G401 (cell line): ENCODE data around the gene CLSTN1. TPM values are rescaled to one million over a fixed set of nuclear protein-coding genes. Genes with fewer than 3 reads are reported as not detected.
"Not testable (repeated sequence)": the region's sequence is repeated elsewhere in the genome, so short reads cannot be mapped to it uniquely, and the experiment has no call there.

Experiments
- DNase-seq: peaks from one replicate; pipeline ENCODE4 v3.0.0-alpha.2; 2015; ENCODE audit warnings: low spot score
- in situ Hi-C: cut with HindIII; loops from 2 replicates; pipeline ENCODE4 v1.10.0; 2016; ENCODE audit warnings: low sequenced_read_pairs, mixed read lengths
- total RNA-seq: library from RNA; depleted of rRNA; stranded (reverse); fragments of >200 nt; shearing (Covaris generic); gene quantifications from 2 replicates; pipeline ENCODE4 v1.2.3, GENCODE V29; 2014

CLSTN1 gene
- total RNA-seq, 1 experiment from 2014 or later = 175 TPM

DNA sequence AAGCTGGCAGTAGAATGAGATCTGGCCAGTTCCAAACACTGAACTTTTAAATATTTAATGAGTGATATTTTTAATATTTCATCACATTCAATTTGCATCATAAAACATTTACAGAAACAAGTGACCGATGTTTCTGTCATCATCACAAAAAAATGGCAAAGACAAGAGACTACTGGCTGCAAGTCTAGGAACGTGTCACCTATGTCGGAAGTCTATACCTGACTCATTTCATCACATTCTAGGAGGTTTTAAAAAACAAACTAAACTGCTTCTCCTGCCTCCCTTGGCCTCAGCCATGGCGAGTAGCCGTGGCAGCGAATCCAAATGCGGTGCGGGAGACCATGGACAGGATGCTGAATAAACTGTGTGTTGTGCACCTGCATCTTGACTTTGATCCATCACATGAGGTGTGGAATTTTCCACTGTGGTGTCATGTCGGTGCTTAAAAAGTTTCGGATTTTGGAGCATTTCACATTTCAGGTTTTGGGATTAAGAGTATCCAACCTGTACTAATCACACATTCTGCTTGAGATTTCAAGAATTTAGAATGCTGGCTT is 43.1 kb downstream of the CLSTN1 start:
- DNase-seq = peak; percentile 96
- in situ Hi-C loops = loop anchor here (25.0 kb wide), 1 partner anchor 118 kb away; the partner anchor contains the start of gene PIK3CD

- DNase-seq = peak; percentile 46
- in situ Hi-C loops = loop anchor here (25.0 kb wide), 1 partner anchor 117 kb away; the partner anchor contains the start of gene PIK3CD
These were observed 44.9 kb downstream of the CLSTN1 start for GRCh38 chr1:9778905-9779304.

DNA sequence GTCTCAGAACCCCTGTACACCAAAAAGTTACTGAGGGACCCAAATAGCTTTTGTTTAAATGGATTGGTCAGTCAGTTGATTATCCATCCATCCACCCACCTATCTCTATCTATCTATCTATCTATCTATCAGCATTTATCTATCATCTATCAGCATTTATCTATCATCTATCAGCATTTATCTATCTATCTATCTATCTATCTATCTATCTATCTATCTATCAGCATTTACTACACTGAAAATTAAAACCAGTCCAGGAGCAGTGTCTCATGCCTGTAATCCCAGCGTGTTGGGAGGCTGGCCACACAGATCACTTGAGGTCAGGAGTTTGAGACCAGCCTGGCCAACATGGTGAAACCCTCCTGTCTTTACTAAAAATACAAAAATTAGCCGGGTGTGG is 47.1 kb downstream of the CLSTN1 start:
- no peak for DNase-seq
- in situ Hi-C loops = loop anchor here (25.0 kb wide), 1 partner anchor 114 kb away; the partner anchor contains the start of gene PIK3CD

DNA sequence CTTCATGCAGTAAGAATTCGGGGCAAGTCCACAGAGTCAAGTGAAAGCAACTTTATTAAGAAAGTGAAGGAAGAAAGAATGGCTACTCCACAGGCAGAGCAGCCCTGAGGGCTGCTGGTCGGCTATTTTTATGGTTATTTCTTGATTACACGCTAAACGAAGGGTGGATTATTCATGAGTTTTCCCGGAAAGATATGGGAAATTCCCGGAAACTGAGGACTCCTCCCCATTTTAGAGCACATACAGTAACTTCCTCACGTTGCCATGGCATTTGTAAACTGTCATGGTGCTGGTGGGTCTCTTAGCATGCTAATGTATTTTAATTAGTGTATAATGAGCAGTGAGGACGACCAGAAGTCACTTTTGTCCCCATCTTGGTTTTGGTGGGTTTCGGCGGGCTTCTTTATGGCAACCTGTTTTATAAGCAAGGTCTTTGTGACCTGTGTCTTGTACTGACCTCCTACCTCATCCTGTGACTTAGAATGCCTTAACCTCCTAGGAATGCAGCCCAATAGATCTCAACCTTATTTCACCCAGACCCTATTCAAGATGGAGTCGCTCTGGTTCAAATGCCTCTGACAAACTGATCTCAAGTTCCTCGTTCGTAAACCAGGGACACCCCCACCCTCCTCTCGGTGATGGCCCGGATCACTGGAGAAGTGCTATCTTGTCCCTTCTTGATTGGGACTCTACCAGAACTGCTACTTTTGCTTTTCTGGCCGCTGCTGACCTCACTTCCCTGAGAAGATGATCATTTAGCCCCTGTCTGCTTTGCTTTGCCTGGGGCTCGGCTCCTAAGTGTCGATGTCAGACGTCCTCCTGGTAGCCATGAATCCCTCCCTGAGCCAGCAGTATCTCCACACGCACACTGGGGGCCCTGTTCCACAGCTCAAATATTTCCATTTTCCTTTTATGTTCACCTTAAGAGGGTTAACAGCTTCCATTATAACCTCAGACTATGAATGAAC is 48.8 kb downstream of the CLSTN1 start:
- no peak for DNase-seq
- in situ Hi-C loops = loop anchor here (25.0 kb wide), 1 partner anchor 113 kb away; the partner anchor contains the start of gene PIK3CD

DNA sequence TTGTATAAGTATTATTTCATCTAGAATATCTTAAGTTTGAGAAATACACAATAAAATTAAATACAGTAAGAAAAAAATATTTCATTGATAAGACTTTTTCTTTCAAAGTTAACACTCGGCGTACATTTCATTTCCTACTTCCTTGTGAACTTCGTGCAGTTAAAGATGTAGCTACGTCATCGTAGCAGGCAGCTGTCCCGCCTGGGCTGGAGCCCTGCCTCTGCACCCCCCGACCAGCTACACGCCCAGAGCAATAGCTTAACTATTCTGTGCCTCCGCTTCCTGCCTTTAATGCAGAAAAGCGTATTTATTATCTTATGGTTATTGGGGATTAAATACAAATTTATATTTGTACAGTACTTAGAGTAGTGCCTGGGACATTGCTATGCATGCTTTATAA is 53.5 kb downstream of the CLSTN1 start:
- DNase-seq = no peak
- in situ Hi-C loops = no loop called here

DNA sequence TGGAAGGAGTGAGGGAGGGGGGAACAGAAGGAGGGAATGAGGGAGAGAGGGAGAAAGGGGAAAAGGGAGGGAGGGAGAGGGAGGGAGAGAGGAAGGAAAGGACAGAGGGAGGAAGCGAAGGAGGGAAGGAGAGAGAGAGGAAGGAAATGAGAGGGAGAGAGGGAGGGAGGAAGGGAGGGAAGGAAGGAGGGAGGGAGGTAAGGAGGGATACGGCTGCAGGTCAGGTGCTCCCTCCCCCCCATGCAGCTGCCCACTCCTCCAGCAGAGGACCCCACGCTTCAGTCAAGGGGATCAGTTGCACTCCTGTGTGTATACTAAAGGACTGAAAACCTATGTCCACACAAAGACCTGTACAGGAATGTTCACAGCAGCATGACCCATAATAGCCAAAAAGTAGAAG is 54.8 kb downstream of the CLSTN1 start:
- in situ Hi-C loops = no loop called here
- no peak for DNase-seq

GRCh38 chr1:9767964-9768668 is 55.6 kb downstream of the CLSTN1 start:
- in situ Hi-C loops = no loop called here
- DNase-seq = no peak

DNA sequence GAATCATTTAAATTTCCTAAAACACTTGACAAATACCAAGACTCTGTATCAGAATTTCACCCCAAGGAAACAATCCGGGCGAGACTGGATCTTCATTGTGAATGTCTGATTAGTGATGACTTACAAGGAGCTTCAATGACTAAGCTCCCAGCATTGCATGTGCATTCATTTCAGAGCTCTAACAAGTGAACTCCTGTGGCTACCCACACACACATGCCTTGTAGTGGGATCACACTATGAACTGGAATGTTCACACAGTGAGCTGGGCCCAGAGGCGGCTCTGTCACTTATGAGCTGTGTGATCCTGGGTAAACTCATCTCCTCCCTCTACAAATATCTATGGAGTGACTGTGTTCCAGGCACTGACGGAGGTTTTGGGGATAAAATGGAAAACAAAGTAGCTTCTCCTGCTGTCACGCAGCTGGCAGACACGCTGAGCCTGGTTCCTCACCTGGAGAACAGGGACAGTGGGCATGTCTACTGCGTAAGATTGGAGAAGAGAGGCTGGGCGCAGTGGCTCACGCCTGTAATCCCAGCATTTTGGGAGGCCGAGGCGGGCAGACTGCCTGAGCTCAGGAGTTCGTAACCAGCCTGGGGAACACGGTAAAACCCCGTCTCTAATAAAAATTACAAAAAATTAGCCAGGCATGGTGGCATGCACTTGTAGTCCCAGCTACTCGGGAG is 56.9 kb downstream of the CLSTN1 start:
- no peak for DNase-seq

GRCh38 chr1:9764550-9764949 is 59.2 kb downstream of the CLSTN1 start:
- no peak for DNase-seq
- in situ Hi-C loops = no loop called here

More for the DNA sequence above, 56.9 kb downstream of the CLSTN1 start:
- in situ Hi-C loops = no loop called here

GRCh38 chr1:9763914-9764313 is 59.9 kb downstream of the CLSTN1 start:
- in situ Hi-C loops = no loop called here
- DNase-seq = no peak

GRCh38 chr1:9762446-9762845 is 61.3 kb downstream of the CLSTN1 start:
- DNase-seq, in situ Hi-C loops: not testable (repeated sequence)

DNA sequence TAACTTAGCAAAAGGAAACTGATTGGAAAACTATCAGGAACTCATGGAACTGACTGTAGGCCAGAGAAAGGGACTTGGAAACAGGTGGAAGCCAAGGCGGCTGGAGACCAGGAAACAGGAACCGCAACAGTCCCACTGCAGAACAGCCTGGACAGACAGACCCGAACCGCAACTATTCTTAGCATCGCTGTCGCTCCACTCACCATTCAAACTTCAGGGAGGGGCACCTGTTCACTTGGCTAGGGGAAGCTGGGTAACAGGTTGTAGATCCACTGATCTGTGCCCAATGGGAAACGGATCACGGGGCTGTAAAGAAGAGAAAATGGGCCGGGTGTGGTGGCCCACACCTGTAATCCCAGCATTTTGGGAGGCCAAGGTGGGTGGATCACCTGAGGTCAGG is 61.9 kb downstream of the CLSTN1 start:
- no peak for DNase-seq
- in situ Hi-C loops = no loop called here

- in situ Hi-C loops = no loop called here
- no peak for DNase-seq
These were observed 62.9 kb downstream of the CLSTN1 start for GRCh38 chr1:9760824-9761223.

DNA sequence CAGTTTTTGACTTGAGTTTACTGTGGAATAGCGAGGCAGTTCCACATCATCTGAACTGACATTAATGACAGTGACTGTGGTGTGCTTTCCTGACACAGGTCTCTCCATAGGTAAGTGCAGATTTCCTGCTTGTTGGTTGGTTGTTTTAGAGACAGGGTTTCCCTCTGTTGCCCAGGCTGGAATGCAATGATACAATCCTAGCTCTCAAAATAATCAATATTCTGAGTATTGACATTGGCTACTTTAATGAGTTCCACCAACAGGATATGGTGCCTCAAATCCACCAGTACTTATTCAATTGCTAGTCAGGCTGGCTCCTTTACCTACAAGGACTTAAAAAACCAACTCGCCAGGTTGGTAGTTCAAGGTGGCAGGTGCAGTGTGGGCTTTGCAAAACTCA is 63.8 kb downstream of the CLSTN1 start:
- DNase-seq = no peak
- in situ Hi-C loops = no loop called here

DNA sequence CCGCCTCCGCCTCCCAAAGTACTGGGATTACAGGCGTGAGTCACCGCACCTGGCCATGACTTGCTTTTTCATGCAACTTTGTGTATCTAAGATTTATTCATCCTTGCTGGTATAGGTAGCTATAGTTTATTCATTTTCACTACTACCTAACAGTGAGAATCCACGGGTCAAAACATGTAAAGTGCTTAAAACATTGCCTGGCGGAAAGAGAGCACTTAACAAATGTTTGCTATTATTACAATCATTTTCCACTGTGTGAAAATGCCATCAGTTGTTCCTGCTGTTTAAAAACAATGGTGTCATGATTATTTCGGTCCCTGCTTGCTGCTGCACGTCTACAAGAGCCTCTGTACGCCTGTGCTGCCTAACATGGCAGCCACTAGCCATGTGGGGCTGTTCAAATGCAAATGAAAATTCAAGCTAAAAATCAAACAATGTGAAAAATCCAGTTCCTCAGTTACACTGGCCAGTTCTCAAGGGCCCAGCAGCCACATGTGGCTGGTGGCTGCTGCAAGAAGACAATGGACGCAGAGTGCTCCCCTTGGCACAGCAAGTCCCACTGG is 65.1 kb downstream of the CLSTN1 start:
- DNase-seq = no peak
- in situ Hi-C loops = no loop called here

DNA sequence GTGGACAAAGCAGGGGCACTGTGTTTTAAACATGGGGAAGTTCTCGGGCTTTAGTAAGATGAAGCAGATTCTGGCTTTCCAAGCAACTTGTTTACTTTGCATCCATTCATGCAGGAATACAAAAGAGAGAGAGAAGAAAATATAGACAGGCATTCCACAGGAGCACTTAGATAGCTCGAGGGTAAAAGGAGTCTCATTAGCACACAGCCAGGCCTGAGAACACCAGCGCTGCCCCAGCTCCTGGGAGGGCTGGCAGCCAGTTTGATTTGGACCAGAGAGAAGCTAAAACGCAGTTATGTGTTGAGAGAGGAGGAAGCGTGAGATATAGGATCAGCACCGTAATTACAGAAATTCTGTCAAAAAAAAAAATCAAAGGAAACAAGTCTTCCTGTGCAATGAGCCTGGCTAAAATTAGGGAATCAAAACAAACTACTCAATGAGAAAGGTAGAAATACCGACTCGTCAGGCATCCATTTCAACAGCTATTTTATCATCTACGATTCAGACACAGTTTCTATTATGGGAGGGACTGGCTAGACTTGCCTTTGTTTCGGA is 68.2 kb downstream of the CLSTN1 start:
- DNase-seq = peak; percentile 83
- in situ Hi-C loops = no loop called here

DNA sequence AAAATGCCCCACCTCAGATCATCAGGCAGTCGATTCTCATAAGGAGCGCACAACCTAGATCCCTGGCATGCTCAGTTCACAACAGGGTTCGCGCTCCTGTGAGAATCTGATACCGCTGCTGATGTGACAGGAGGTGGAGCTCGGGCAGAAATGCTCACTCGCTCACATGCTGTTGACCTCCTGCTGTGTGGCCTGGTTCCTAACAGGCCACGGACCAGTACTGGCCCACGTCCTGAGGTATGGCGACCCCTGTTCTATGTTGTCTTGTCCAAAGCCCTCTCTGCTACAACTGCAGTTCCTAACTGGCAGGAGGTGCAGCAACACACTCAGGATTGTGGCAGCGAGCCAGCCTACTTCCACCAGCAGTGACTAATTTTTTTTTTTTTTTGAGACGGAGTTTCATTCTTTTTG is 70.6 kb downstream of the CLSTN1 start:
- in situ Hi-C loops = no loop called here
- DNase-seq = peak; percentile 76

GRCh38 chr1:9751971-9752370 is 71.8 kb downstream of the CLSTN1 start:
- in situ Hi-C loops = no loop called here
- peak; percentile 74 for DNase-seq

GRCh38 chr1:9749361-9749760 is 74.4 kb downstream of the CLSTN1 start:
- in situ Hi-C loops = no loop called here
- peak; percentile 64 for DNase-seq
